BJ (cell line): ENCODE data around the gene ESYT3. TPM values are rescaled to one million over a fixed set of nuclear protein-coding genes. Genes with fewer than 3 reads are reported as not detected.
"Not testable (repeated sequence)": the region's sequence is repeated elsewhere in the genome, so short reads cannot be mapped to it uniquely, and the experiment has no call there.

Experiments used
- CTCF ChIA-PET: fragments of 350-600 bp; formaldehyde crosslinking; extraction: SDS; loops from one replicate; lab custom pipeline; 2021; ENCODE audit warnings: antibody characterized with exemption, inconsistent platforms; lab: Yijun Ruan, JAX
- POLR2A ChIA-PET: fragments of 300-600 bp; sonication (Branson Sonifier 250); formaldehyde crosslinking; extraction: SDS; loops from one replicate; lab custom pipeline; 2021; ENCODE audit warnings: antibody characterized with exemption; lab: Charles Lee
- DNase-seq: peaks from one replicate; pipeline ENCODE4 v3.0.0-alpha.2; 2011; ENCODE audit warnings: low read depth
- H3K27me3 ChIP-seq: 2 replicates; pipeline ENCODE4 v1.6.0; 2011; ENCODE audit warnings: low read length; ENCODE audit not compliant: control insufficient read depth, insufficient read depth
- H3K36me3 ChIP-seq: 2 replicates; pipeline ENCODE4 v1.5.1; 2011; ENCODE audit warnings: low read length; ENCODE audit not compliant: control insufficient read depth, insufficient read depth
- H3K4me3 ChIP-seq: 2 replicates; pipeline ENCODE4 v1.5.1; 2011; ENCODE audit warnings: low read depth, mild to moderate bottlenecking, control low read depth, low read length
- CTCF ChIP-seq: IDR thresholded peaks from 2 replicates; pipeline ENCODE4 v1.5.1; 2011; ENCODE audit warnings: low read depth, mild to moderate bottlenecking, control low read depth, inconsistent platforms, low read length, moderate library complexity; ENCODE audit not compliant: insufficient read depth
- polyA plus RNA-seq: library from polyadenylated mRNA; depleted of rRNA; stranded (reverse); fragments of >200 nt; gene quantifications from 2 replicates; pipeline ENCODE4 v1.2.3, GENCODE V29; 2011

The ESYT3 gene
- polyA plus RNA-seq, 1 experiment, result 0.09 TPM

- ChIA-PET POLR2A (no interaction called here), CTCF (interaction anchor here (1.1 to 1.7 kb wide), 3 partner anchors 12 to 464 kb away, joined by 3 to 6 read pairs (median 3); no protein-coding TSS in a partner anchor)
- Histone ChIP-seq H3K36me3 (no peaks in the 10 kb centered on the region), H3K4me3 (no peak overlapping the region), H3K27me3 (peaks cover 3% of the 10 kb centered on the region)
- TF ChIP-seq CTCF, result no peak
- DNase-seq, result no peak
These were observed 16.4 kb downstream of the ESYT3 start for GRCh38 chr3:138450704-138451424.

- DNase-seq, result no peak
- Histone ChIP-seq H3K36me3 (no peaks in the 10 kb centered on the region), H3K4me3 (no peak overlapping the region), H3K27me3 (peaks cover 4% of the 10 kb centered on the region)
- ChIA-PET POLR2A (no interaction called here), CTCF (interaction anchor here (1.3 to 1.7 kb wide), 2 partner anchors 34 to 464 kb away, joined by 3 to 6 read pairs; no protein-coding TSS in a partner anchor)
- no peak for TF ChIP-seq CTCF
These were observed 17.3 kb downstream of the ESYT3 start for GRCh38 chr3:138451595-138452162.

- TF ChIP-seq CTCF, result no peak
- no peak for DNase-seq
These were observed 18.0 kb downstream of the ESYT3 start for GRCh38 chr3:138452436-138452835.

DNA sequence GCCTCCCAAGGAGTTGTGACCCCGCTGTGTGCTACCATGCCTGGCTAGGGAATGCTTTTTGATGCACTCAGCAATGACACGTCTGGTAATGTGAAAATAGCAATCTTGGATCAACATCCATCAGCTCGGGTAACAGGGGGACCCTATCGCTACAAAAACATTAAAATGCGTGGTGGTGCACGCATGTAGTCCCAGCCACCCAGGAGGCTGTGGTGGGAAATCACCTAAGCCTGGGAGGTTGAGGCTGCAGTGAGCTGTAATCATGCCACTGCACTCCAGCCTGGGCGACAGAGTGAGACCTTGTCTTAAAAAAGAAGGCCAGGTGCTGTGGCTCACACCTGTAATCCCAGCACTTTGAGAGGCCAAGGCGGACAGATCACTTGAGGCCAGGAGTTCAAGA, 19.5 kb downstream of the ESYT3 start:
- POLR2A ChIA-PET, result not testable (repeated sequence)

More at GRCh38 chr3:138452436-138452835, 18.0 kb downstream of the ESYT3 start:
- H3K4me3 ChIP-seq, result no peak overlapping the region
- H3K36me3 ChIP-seq, result no peaks in the 10 kb centered on the region
- H3K27me3 ChIP-seq, result peaks cover 4% of the 10 kb centered on the region
- ChIA-PET POLR2A (no interaction called here), CTCF (no interaction called here)

GRCh38 chr3:138455801-138456716, 21.6 kb downstream of the ESYT3 start:
- Histone ChIP-seq H3K36me3 (no peaks in the 10 kb centered on the region), H3K4me3 (no peak overlapping the region), H3K27me3 (peaks cover 4% of the 10 kb centered on the region)
- CTCF ChIA-PET, result interaction anchor here (1.5 to 1.6 kb wide), 2 partner anchors 23 to 460 kb away, joined by 4 to 5 read pairs; no protein-coding TSS in a partner anchor
- POLR2A ChIA-PET, result no interaction called here
- no peak for DNase-seq
- TF ChIP-seq CTCF, result no peak

More for the DNA sequence above, 19.5 kb downstream of the ESYT3 start:
- CTCF ChIA-PET, H3K27me3 ChIP-seq, H3K36me3 ChIP-seq, H3K4me3 ChIP-seq, DNase-seq: not testable (repeated sequence)
